ENCODE data around the gene SUCLG2.

The SUCLG2 gene

DNA sequence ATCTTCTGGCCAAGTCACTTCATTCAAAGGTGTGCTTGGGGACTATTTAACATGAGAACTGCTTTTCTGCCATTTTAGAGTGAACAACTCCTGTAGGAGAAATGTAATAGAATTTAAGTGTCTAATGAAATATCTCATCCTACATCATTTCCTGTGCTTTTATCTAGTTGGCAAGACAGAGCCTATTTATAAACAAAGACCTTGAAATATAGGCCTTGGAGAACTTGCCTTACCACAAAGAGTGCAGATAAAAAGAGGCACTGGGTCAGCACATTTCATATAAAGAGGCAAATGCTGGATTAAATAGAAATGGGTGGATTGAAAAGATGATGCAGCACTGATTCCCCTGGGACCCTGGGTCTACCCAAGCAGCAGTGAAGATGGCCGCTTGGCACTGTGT, 278.0 kb downstream of the SUCLG2 start:
- no peak for DNase-seq

DNA sequence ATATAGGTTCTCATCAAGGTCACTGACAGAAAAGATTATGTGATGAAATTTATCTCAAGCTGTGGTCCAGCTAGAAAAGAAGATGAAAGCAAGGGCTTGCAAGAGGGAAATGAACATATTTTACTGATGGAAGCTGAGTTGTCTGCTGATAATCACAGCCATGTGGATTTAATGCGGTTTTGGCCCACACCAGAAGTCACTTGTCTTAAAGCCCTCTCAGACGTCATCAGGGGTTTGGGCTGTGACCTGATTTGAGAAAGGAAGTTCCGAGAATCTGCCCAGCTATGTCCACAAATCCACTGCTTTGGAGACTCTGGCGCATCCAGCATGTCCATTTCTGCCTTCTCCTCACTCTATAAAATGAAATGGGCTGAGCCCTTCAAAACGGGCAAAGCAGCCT, 278.4 kb downstream of the SUCLG2 start:
- no peak for DNase-seq

DNA sequence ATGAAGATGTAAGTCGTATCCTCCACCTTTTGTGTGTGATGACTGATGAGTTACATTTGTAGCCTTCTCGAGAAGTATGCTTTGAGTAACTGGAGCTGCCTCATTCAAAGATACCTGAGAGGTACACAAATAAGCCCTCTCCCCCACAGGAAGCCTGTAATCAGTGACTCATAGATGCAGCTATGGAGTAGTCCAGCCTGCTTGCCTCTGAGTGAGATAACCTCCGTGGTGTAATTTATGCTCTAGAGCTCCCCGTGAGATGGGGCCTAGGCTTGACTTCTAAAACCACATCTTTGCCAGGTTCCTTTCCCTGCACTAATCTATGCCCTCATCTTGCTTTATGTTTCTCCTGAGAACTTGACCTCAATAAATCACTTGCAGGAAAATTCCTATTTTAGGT, 291.7 kb downstream of the SUCLG2 start:
- DNase-seq = no peak

DNA sequence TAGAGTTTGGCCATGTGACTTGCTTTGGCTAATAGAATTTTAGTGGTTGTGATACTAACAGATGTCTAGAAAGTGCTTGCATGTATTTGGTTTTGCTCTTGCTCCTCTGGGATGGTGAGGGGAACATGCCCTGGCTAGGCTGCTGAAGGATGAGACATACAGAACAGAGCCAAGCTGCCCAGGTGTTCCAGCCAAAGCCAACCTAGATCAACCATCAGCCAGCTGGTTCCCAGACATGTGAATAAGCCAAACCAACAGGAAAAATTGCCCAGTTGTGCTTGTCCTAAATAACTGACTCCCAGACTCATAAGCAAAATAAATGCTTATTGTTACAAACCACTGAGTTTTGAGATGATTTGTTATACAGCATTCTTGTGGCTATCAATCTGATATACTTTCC, 292.6 kb downstream of the SUCLG2 start:
- DNase-seq = no peak

DNA sequence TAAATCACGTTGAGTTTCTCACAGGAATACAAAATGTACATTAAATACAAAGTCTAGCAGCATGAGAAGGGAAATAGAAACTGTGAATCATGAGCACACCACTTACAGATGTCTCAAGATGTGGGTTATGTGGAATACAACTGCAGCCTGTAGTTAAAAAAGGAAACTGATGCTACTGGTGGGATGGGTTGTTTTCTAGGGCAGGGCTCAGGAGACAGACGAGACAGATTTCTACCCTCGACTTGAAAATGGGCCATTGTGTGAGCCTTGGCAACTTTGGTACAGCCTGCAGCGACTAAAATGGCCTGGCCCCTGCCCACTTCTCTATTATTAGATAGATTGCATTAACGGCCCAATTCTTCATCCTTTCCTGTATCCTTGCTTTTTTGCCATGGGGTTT, 293.1 kb downstream of the SUCLG2 start:
- no peak for DNase-seq

DNA sequence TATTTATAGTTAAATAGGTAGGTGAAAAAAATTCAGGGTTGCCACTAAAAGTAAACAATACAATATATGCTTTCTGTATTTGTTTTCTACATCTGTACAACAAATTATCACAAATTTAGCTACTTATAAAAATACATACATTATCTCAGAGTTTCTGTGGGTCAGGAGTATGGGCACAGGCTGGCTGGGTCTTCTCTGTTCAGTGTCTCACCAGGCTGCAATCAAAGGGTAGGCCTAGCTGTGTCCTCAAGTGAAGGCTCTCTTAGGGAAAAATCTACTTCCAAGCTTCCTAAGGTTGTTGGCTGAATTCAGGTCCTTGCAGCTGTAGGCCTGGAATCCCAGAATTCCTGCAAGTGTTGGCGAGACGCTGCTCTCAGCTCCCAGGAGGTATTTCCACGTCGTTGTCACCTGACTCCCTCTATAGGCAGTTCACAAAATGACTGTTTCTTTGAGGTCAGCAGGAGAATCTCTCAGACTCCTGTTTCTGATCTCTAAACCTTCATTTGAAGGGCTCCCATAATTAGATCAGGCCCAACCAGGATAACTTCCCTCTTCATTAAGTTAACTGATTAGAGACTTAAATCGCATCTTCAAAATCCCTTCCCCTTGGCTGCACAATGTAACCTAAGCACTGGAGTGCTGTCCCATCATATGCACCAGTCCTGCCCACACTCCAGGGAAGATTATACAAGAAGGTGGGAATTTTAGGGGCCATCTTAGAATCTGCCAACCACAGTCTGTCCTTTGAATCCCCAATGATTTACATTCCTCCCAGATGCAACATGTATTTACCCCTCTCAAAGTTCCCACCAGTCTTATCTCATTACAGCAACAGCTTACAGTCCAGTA, 296.6 kb downstream of the SUCLG2 start:
- peak; percentile 97 for DNase-seq

DNA sequence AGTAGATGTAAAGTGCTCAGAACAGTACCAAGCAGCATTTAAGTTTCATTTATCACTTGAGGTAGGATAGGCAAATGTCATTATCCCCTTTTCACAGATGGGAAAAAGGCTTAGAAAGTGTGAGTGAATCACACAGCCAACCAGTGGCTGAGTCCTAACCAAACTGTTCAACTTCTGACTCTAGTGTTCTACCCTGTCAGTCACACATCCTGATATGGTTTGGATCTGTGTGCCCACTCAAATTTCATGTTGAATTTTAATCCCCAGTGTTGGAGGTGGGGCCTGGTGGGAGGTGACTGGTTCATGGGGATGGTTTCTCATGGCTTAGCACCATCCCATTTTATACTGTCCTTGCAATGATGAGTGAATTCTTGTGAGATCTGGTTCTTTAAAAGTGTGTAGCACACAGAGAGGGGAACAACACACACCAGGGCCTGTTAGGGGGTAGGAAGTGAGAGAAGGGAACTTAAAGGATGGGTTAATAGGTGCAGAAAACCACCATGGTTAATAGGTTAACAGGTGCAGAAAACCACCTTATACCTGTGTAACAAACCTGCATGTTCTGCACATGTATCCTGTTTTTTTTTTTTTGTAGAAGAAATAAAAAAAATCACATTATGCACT, 304.7 kb downstream of the SUCLG2 start:
- DNase-seq = no peak

DNA sequence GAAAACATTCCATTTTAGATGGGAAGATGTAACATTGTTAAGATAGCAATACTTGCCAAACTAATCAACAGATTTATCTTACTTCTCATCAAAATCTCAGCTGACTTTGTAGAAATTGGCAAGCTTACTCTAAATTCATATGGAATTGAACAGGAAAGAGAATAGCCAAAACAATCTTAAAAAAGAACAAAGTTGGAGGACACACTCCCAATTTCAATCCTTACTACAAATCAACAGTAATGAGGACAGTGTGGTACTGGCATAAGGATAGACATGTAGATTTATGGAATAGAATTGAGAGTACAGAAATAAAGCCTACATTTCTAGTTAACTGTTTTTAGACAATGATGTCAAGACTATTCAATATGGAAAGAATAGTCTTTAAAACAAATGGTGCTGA, 308.3 kb downstream of the SUCLG2 start:
- DNase-seq = no peak

DNA sequence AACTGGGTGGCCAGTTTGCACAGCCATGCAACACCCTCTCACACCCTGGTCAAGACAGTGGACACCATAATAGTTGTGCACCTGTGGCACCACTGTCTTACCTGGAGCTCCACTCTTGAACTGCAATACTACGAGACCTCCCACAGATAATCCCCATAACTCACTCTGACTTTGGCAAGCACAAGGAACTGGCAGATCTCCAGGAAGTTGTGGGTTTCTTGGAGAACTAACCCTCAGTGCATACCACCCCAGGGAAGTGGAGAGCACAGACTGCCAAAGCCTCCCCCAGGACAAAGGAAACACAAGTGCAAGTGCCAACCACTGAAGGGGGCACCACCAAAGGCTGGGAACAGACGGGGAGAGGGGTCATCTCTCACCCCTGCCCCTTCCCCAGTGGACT, 318.6 kb downstream of the SUCLG2 start:
- no peak for DNase-seq

DNA sequence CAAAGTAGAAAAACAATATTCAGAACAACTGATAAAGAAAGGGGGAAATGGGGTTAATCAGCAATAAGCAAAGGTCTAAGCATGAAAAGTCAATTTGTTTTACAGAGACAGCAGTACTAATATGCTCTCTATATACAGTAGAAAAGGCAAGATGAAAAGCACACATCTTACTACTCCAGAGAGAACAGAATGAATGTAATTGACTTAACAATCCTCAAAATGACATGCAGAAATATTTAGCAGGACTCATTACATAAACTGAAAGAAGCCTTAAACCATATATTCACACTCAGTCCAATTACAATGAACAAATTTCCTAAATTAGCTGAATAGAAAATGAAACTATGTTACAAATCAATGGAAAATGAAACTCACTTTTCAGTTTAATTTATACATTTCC, 319.8 kb downstream of the SUCLG2 start:
- DNase-seq = no peak

DNA sequence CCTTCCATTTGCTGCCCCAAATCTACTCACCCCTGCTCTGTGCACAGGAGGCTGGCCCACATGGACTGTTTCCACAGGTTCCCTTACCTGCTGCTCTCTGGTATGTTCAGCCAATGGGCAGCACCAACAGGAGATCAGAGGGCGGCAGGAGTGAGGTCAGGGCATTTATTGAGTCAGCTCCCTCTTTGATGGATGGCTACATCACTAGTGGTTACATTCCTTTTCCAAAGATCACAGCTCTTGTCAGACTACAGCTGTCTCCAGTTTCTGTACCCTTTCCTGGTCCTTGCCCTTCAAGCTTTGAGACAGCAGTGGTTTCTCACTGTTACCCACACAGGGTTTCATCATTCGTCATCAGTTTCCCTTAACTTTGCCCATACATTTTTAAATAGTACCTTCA, 325.1 kb downstream of the SUCLG2 start:
- DNase-seq = no peak

DNA sequence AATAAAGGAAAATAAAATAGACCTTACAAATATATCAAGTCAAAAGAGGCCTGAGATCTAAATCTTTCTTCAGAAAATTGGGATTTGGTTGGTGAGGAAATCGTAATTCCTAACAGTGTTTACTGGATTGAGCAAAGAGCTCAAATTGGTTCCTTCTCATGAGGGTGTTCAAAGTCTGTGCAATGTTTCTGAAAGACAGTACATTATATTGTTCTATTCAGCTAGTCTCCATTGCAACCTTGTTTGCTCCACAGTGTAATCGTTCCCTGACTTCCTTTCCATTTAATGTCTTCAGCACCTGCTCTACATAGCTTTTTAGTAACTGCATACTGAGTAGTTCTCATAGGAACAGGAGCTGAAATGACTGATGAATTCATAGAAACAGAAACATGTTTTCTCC, 326.8 kb downstream of the SUCLG2 start:
- DNase-seq = no peak

DNA sequence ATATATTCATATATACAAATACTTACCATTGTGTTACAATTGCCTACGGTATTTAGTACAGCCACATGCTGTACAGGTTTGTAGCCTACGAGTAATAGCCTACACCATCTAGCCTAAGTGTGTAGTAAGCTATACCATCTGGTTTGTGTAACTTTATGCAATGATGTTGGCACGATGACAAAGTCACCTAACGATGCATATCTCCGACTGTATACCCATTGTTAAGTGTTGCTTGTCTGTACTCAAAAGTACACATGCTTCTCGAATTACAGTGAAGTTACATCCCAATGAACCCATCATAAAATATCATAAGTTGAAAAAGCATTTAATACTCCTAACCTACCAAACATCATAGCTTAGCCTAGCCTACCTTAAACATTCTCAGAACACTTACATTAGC, 329.2 kb downstream of the SUCLG2 start:
- no peak for DNase-seq
